Right cardiac atrium (tissue), 5 donors: ENCODE data around the gene ZRANB1. TPM values are rescaled to one million over a fixed set of nuclear protein-coding genes. Genes with fewer than 3 reads are reported as not detected.

Source experiments
- microRNA-seq, 2 donors: library from miRNA; unstranded; fragments of <30 nt; microRNA quantifications; one replicate each; pipeline ENCODE4 v1.2.0, GENCODE V29; 2020 to 2021
- polyA plus RNA-seq: library from polyadenylated mRNA; stranded (reverse); fragments of 200-250 nt; gene quantifications from one replicate; pipeline ENCODE4 v1.2.3, GENCODE V29; 2013
- total RNA-seq, 4 donors: library from RNA; stranded (reverse); fragmentation: NEBNext Ultra II Directional; extraction: Animal tissue kit (Norgen Biotek cat#: 25700); gene quantifications; one replicate each; pipeline ENCODE4 v1.2.1, GENCODE V29; 2021
- donor health status: healthy with polysubstance abuse.
- donor health status: DM: no; HTN: yes; CAD: no.
- donor health status: DM: no; HTN: no; CAD: no.
- donor health status: DM: no; HTN: yes; CAD: no; lungs with severe emphysema.
- donor health status: DM: yes; HTN: yes; CAD: no.

ZRANB1 gene
- total and polyA plus RNA-seq, 5 donors: 14.4 to 32.2 (median 27.7) TPM

Small RNA genes lying within 50 kb of the gene (microRNA-seq; reads per million reads assigned to microRNA genes)
- gene MIR4296: 0 reads per million in 2 donors

Other genes starting within 250 kb of the ZRANB1 start
- 10 to 100 TPM; 34.6 to 58.3 (median 49.8) TPM for gene FAM53B, start 197.7 kb upstream of the ZRANB1 start, total RNA-seq
- 39.5 TPM for gene FAM53B, start 197.7 kb upstream of the ZRANB1 start, polyA plus RNA-seq
- gene EEF1AKMT2, start 150.2 kb upstream of the ZRANB1 start, total RNA-seq: 10 to 100 TPM; 10.6 to 14.5 (median 12.2) TPM
- 8.9 TPM for gene EEF1AKMT2, start 150.2 kb upstream of the ZRANB1 start, polyA plus RNA-seq
- gene ABRAXAS2, start 140.3 kb upstream of the ZRANB1 start, total RNA-seq: 10 to 100 TPM in 3 of 4 donors, 1 to 10 TPM in 1; 9.9 to 13.7 (median 12.5) TPM
- gene ABRAXAS2, start 140.3 kb upstream of the ZRANB1 start, polyA plus RNA-seq: 5.6 TPM
- gene CTBP2, start 218.4 kb downstream of the ZRANB1 start, total RNA-seq: 10 to 100 TPM; 36.6 to 38.7 (median 38.0) TPM
- gene CTBP2, start 218.4 kb downstream of the ZRANB1 start, polyA plus RNA-seq: 16.6 TPM